H1 (cell line): ENCODE data around the gene C13orf42. TPM values are rescaled to one million over a fixed set of nuclear protein-coding genes. Genes with fewer than 3 reads are reported as not detected.

Source experiments
- SAP30 ChIP-seq: fragments of 300-600 bp; sonication (generic); IDR thresholded peaks from 2 replicates; pipeline ENCODE4 v1.7.1; 2012; ENCODE audit warnings: low read length, moderate library complexity, mild to moderate bottlenecking, inconsistent platforms; ENCODE audit not compliant: insufficient read depth, insufficient replicate concordance
- SIX5 ChIP-seq: IDR thresholded peaks from 2 replicates; pipeline ENCODE4 v1.6.1; 2011; ENCODE audit warnings: mild to moderate bottlenecking, low read depth, low read length
- SRF ChIP-seq: IDR thresholded peaks from 2 replicates; pipeline ENCODE4 v1.6.1; 2011; ENCODE audit warnings: mild to moderate bottlenecking, low read depth, low read length, moderate library complexity
- polyA plus RNA-seq, 7 experiments: library from polyadenylated mRNA; depleted of rRNA in 3 of 7; stranded (reverse) in 5 of 7; unstranded in 2 of 7; fragments of >200 nt in 5 of 7; fragments of 200-250 nt in 2 of 7; gene quantifications; 1 replicate in 5 of 7; 2 replicates in 1 of 7; 4 replicates in 1 of 7; pipeline versions ENCODE4 v1.2.1 to v1.2.3, GENCODE V29; 2011 to 2013; ENCODE audit warnings: missing spikeins in 2 of 7, mixed read lengths in 2 of 7
- total RNA-seq: library from RNA; stranded (reverse); fragmentation: NEBNext Ultra II Directional; extraction: Animal tissue kit (Norgen Biotek cat#: 25700); gene quantifications from 2 replicates; pipeline ENCODE4 v1.2.1, GENCODE V29; 2021
- TF ChIP-seq, protein P1 (sequence below): IDR thresholded peaks from 2 replicates; pipeline ENCODE4 v1.6.1; 2011; ENCODE audit warnings: low read length, improper control_type of control experiment
- TF ChIP-seq, protein P2 (sequence below): IDR thresholded peaks from 2 replicates; pipeline ENCODE4 v1.6.1; 2012; ENCODE audit warnings: low read length, inconsistent platforms

C13orf42 gene
- total and polyA plus RNA-seq, 2 of the 8 experiments (the other 6 are each of a cell fraction or from before 2014, with no cell fraction given): 9.9 to 10.1 TPM

DNA sequence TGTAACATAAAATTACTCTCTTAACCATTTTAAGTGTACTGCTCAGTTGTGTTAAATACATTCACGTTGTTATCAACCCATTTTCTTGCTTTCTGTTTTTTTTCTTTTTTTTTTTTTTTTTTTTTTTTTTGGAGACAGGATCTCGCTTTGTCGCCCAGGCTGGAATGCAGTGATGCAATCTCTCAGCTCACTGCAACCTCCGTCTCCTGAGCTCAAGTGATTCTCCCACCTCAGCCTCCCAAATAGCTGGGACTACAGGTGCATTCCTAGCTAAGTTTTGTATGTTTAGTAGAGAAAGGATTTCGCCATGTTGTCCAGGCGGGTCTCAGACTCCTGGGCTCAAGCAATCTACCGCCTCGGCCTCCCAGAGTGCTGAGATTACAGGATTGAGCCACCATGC is 42.5 kb upstream of the C13orf42 start (continued):
- TF ChIP-seq SAP30 (no peak), SIX5 (no peak), SRF (no peak)
- TF ChIP-seq, protein P1, sequence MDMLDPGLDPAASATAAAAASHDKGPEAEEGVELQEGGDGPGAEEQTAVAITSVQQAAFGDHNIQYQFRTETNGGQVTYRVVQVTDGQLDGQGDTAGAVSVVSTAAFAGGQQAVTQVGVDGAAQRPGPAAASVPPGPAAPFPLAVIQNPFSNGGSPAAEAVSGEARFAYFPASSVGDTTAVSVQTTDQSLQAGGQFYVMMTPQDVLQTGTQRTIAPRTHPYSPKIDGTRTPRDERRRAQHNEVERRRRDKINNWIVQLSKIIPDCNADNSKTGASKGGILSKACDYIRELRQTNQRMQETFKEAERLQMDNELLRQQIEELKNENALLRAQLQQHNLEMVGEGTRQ: no peak
- TF ChIP-seq, protein P2, sequence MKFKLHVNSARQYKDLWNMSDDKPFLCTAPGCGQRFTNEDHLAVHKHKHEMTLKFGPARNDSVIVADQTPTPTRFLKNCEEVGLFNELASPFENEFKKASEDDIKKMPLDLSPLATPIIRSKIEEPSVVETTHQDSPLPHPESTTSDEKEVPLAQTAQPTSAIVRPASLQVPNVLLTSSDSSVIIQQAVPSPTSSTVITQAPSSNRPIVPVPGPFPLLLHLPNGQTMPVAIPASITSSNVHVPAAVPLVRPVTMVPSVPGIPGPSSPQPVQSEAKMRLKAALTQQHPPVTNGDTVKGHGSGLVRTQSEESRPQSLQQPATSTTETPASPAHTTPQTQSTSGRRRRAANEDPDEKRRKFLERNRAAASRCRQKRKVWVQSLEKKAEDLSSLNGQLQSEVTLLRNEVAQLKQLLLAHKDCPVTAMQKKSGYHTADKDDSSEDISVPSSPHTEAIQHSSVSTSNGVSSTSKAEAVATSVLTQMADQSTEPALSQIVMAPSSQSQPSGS: peak; percentile 45; the same call in 1 of the 2 replicates
